HL-60 (cell line): ENCODE data around the gene CPNE4.

Experiments used
- CTCF ChIP-seq: IDR thresholded peaks from one replicate; pipeline ENCODE4 v1.5.1; 2011; ENCODE audit warnings: low read length, control low read depth, inconsistent platforms; ENCODE audit not compliant: insufficient read depth
- POLR2AphosphoS5 ChIP-seq: IDR thresholded peaks from 2 replicates; pipeline ENCODE4 v1.6.1; 2012; ENCODE audit warnings: low read depth

DNA sequence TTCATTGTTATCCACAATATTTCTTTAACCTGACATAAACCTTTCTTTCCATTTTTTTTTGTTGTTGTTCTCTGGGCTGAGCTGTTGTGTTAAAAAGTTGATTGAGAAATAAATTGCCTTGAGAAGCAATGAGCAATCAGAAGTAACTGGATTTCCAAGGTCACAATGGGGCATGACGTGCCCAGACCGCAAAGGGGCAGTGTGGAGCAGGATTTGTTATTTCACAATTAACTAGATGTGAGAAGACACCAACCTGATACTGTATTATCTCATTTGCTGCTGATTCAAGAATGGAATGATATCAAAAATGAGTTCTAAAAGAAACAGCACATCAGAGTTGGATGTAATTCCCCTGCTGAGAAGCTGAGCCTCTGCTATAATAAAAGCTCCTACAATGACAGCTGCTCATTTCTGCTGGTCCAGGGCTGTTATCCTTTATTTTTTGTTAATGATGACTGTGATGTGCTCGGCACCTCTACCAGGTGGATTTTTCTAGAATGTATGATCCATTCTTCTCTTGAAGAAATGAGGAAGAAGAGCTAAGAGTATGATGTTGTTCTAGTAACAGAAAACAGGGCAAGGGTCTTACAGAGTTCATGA, 28.1 kb downstream of the CPNE4 start:
- TF ChIP-seq POLR2AphosphoS5 (no peak), CTCF (peak; percentile 51)
